ENCODE measurements around the gene PTK7.

DNA sequence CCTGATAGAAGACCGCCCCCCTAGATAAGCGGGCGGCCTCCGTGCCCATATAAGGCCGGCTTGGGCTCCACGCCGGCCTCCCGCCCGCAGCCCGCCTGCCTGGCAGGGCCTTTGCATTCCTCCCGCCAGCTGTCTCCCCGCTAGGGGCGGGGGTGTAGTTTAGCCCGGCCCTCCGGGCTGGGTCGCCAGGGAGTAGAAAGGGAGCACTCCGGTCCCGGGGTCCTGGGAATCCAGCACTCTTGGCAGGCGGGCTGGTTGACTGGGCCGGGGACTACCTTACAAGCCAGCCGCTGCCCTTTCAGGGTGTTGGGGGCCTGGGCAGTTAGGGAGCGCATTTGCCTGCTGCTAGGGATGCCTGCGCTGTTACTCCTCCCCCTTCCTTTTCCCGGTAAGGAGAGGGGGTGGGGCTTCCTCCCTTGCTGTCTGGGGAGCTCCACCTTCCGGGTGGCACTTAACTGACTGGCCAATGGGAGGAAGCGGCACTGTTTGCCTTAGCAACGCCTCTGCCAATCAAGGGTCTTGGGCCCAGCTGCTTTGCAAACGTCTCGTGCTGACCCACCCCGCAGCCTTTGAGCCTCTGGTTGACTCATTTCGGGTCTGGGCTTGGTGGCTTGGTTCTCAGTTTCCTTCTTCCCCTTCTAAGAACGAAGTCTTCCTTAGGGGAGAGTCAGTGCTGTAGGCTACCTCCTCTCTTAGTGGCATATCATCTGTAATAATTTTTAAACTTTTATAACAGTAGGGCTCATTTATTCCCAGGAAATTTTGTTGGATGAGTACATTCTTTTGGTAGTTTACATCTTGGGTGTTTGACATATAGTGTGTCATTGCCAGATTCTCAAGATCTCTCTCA lies 98.4 kb downstream of the PTK7 start:
- TF ChIP-seq, protein P1, sequence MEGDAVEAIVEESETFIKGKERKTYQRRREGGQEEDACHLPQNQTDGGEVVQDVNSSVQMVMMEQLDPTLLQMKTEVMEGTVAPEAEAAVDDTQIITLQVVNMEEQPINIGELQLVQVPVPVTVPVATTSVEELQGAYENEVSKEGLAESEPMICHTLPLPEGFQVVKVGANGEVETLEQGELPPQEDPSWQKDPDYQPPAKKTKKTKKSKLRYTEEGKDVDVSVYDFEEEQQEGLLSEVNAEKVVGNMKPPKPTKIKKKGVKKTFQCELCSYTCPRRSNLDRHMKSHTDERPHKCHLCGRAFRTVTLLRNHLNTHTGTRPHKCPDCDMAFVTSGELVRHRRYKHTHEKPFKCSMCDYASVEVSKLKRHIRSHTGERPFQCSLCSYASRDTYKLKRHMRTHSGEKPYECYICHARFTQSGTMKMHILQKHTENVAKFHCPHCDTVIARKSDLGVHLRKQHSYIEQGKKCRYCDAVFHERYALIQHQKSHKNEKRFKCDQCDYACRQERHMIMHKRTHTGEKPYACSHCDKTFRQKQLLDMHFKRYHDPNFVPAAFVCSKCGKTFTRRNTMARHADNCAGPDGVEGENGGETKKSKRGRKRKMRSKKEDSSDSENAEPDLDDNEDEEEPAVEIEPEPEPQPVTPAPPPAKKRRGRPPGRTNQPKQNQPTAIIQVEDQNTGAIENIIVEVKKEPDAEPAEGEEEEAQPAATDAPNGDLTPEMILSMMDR (IDR thresholded peaks at IDR 0.05): peak; percentile 34
- TF ChIP-seq EZH2 (IDR thresholded peaks at IDR 0.05): no peak

All from neural progenitor cell (in vitro differentiated cells).